Measurements from ENCODE around the gene FURIN.

GRCh38 chr15:90893175-90894090 is 25.0 kb downstream of the FURIN start:
- TF ChIP-seq CTCF (IDR thresholded peaks at IDR 0.05) (no peak), POLR2A (IDR thresholded peaks at IDR 0.05) (no peak)

All from uterus (tissue), 2 donors.